Ishikawa (cell line): ENCODE measurements around the gene FFAR4.
A peak's percentile ranks its signal among the peaks of the same experiment; 100 is the strongest.

Experiments
- CEBPB ChIP-seq: IDR thresholded peaks from 2 replicates; pipeline ENCODE4 v1.6.1; 2012
- CREB1 ChIP-seq: IDR thresholded peaks from 2 replicates; pipeline ENCODE4 v1.6.1; 2012; ENCODE audit warnings: low read depth
- EGR1 ChIP-seq: IDR thresholded peaks from 2 replicates; pipeline ENCODE4 v1.6.1; 2012
- EP300 ChIP-seq: IDR thresholded peaks from 2 replicates; pipeline ENCODE4 v1.6.1; 2012; ENCODE audit warnings: borderline replicate concordance
- FOXM1 ChIP-seq: IDR thresholded peaks from 2 replicates; pipeline ENCODE4 v1.6.1; 2012; ENCODE audit warnings: low read depth, borderline replicate concordance
- MAX ChIP-seq: IDR thresholded peaks from 2 replicates; pipeline ENCODE4 v1.6.1; 2012
- NFIC ChIP-seq: IDR thresholded peaks from 2 replicates; pipeline ENCODE4 v1.6.1; 2012
- RAD21 ChIP-seq: IDR thresholded peaks from 2 replicates; pipeline ENCODE4 v1.6.1; 2012; ENCODE audit warnings: low read depth
- REST ChIP-seq: IDR thresholded peaks from 2 replicates; pipeline ENCODE4 v1.6.1; 2012; ENCODE audit warnings: low read depth, mild to moderate bottlenecking
- TAF1 ChIP-seq: IDR thresholded peaks from 2 replicates; pipeline ENCODE4 v1.6.1; 2012; ENCODE audit warnings: low read depth, mild to moderate bottlenecking
- TCF12 ChIP-seq: IDR thresholded peaks from 2 replicates; pipeline ENCODE4 v1.6.1; 2012; ENCODE audit warnings: low read depth
- TEAD4 ChIP-seq: IDR thresholded peaks from 2 replicates; pipeline ENCODE4 v1.6.1; 2012
- USF1 ChIP-seq: IDR thresholded peaks from 2 replicates; pipeline ENCODE4 v1.6.1; 2012
- YY1 ChIP-seq: IDR thresholded peaks from 2 replicates; pipeline ENCODE4 v1.6.1; 2012; ENCODE audit warnings: low read depth
- ZBTB7A ChIP-seq: IDR thresholded peaks from 2 replicates; pipeline ENCODE4 v1.6.1; 2012; ENCODE audit warnings: low read depth

Gene FFAR4

GRCh38 chr10:93595378-93596161 is 29.1 kb downstream of the FFAR4 start:
- TF ChIP-seq REST (no peak), TEAD4 (peak; percentile 29; the same call in 1 of the 2 replicates), CREB1 (no peak), MAX (no peak), FOXM1 (no peak), EGR1 (no peak), TCF12 (peak; percentile 71), CEBPB (no peak), TAF1 (no peak), USF1 (no peak), NFIC (no peak), RAD21 (no peak), YY1 (no peak), ZBTB7A (no peak), EP300 (peak; percentile 61; the same call in 1 of the 2 replicates)

- TF ChIP-seq TCF12 (no peak), EP300 (no peak), REST (no peak), EGR1 (no peak), RAD21 (no peak), TEAD4 (no peak), MAX (no peak)
Observed at GRCh38 chr10:93596539-93596938, 30.1 kb downstream of the FFAR4 start.

- no peak for TF ChIP-seq REST
- no peak for TF ChIP-seq TEAD4
- TF ChIP-seq NFIC = no peak
- TF ChIP-seq YY1 = no peak
- TF ChIP-seq EGR1 = no peak
- no peak for TF ChIP-seq USF1
Observed at GRCh38 chr10:93597075-93597599, 30.7 kb downstream of the FFAR4 start.

- TF ChIP-seq NFIC = no peak
- TF ChIP-seq YY1 = no peak
- TF ChIP-seq EGR1 = no peak
- no peak for TF ChIP-seq TEAD4
- no peak for TF ChIP-seq ZBTB7A
- TF ChIP-seq CREB1 = no peak
- no peak for TF ChIP-seq CEBPB
- no peak for TF ChIP-seq USF1
- TF ChIP-seq MAX = no peak
- TF ChIP-seq TCF12 = no peak
- TF ChIP-seq TAF1 = no peak
Observed at GRCh38 chr10:93598157-93598556, 31.7 kb downstream of the FFAR4 start.
